Measurements from ENCODE around the gene ABCC1. TPM values are rescaled to one million over a fixed set of nuclear protein-coding genes. Genes with fewer than 3 reads are reported as not detected.
"Not testable (repeated sequence)": the region's sequence is repeated elsewhere in the genome, so short reads cannot be mapped to it uniquely, and the experiment has no call there.

The ABCC1 gene
- polyA plus RNA-seq, 12 donors = 4.6 to 15.8 (median 5.1) TPM; not detected in 1

- DNase-seq = no peak
These were observed 188.7 kb downstream of the ABCC1 start for GRCh38 chr16:16138034-16138635.

- no peak for DNase-seq
These were observed 189.6 kb downstream of the ABCC1 start for GRCh38 chr16:16139061-16139460.

- no peak for DNase-seq
These were observed 190.4 kb downstream of the ABCC1 start for GRCh38 chr16:16139806-16140205.

DNA sequence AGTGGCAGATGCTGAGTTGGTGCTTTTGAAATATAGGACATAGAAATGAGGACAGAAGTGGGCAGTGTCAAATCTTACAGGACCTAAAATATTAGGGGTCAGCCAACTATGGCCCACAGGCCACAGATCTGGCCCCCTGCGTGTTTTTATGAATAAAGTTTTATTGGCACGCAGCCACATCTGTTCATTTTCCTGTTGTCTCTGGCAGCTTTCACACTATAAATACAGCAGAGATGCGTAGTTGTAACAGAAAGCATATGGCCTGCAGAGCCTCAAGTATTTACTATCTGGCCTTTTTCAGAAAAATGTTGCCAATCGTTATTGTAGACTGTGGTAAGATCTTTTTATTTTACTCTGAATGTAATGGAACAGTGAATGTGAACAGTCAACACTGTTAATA is 191.1 kb downstream of the ABCC1 start:
- DNase-seq = no peak

- no peak for DNase-seq
These were observed 191.7 kb downstream of the ABCC1 start for GRCh38 chr16:16141141-16141540.

DNA sequence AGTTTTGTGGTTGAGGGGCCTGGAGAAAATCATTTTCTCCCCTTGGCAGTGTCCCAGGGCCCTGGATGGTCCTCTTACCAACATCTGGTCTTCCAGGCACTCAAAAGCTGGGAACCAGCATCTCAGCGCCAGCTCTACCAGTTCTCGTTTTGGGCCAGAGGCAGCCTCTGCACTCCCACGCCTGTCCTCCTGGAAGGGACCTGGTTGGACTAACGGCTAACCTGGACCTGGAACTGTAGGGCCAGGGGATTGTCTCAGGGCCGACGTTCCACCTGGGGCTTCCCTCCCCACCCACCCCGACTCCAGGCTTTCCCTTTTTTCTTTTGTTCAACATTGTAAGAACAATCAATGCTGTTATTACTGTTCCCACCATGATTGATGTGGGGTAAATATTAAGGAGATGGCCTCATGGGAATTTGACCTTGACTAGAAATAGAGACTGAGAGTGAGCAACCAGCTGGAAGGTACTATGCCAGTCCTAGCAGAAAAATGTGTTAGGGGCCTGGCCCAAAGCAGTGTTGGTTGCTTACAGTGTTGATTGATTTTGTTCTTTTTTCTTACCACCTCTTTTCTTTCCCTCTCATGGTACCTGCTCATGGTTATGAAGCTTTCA is 192.5 kb downstream of the ABCC1 start:
- DNase-seq = no peak

GRCh38 chr16:16143038-16143763 is 193.8 kb downstream of the ABCC1 start:
- no peak for DNase-seq

DNA sequence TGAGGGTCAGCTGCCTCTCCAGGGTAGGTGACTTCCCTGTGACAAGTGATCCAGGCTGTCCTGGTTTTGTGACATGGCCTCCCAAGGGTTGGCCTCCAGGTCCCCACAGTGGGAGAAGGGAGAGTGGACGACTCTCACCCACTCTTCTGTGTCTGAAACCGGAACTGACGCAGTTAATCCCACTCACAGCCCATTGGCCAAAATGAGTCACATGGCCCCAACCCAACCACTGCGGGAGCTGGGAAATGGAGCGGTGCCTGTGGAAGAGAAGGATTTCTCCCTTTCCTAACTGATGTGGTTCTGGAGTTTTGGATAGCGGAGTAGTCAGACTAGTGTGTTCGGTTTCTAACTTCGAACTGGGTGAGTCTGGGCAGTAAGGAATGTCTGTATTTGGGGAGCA is 194.5 kb downstream of the ABCC1 start:
- DNase-seq = no peak

- DNase-seq = no peak
These were observed 195.0 kb downstream of the ABCC1 start for GRCh38 chr16:16144416-16144815.

DNA sequence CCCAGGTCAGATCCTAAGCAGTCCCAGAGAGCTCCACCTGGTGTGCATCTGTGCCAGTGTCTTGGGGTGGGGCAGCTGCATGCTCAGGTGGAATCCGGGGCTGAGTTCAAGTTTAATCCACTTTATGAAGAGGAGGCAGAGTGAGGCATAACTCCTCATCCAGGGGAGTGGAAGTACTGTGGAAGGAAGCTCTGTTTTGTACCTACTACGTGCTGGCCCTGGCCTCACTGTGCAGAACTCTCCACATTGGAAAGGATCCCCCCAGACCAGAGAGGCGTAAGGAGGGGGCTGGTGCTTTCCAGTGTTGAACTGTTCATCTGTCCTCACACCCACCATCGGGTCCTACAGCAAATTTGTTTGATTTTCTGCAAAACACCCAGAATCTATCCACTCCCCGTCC is 195.9 kb downstream of the ABCC1 start:
- DNase-seq = no peak

GRCh38 chr16:16146380-16147315 is 197.2 kb downstream of the ABCC1 start:
- peak; percentile 22 for DNase-seq

DNA sequence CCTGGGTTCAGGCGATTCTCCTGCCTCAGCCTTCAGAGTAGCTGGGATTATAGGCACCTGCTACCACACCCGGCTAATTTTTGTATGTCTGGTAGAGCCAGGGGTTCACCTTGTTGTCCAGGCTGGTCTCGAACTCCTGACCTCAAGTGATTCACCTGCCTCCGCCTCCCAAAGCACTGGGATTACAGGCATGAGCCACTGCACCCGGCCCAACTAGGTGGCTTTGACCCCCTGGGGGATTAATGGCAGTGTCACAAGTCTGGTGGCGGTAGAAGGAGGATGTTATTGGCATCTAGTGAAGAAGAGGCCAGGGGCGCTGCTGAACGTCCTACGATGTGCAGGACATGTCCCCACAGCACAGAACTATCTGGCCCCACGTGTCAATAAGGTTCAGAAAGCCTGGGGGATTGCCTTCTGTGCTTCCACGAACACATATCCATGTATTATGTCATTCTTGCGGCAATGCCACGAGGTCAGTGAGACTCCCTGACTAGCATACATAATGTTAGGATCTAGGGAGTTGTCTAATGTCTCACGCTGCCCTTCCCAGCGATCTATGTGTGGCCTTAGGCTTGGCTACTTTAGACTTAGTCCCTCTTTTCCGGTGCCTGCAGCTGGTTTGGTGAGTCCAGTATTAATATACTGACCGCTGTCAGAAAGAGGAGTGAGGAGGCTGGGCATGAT is 198.0 kb downstream of the ABCC1 start:
- no peak for DNase-seq

GRCh38 chr16:16148000-16148599 is 198.7 kb downstream of the ABCC1 start:
- DNase-seq = not testable (repeated sequence)

GRCh38 chr16:16148755-16149154 is 199.3 kb downstream of the ABCC1 start:
- no peak for DNase-seq

- no peak for DNase-seq
These were observed 200.3 kb downstream of the ABCC1 start for GRCh38 chr16:16149710-16150116.

GRCh38 chr16:16150117-16150877 is 200.9 kb downstream of the ABCC1 start:
- peak; percentile 85 for DNase-seq

GRCh38 chr16:16150878-16151152 is 201.4 kb downstream of the ABCC1 start:
- no peak for DNase-seq

- no peak for DNase-seq
These were observed 201.9 kb downstream of the ABCC1 start for GRCh38 chr16:16151315-16151714.

DNA sequence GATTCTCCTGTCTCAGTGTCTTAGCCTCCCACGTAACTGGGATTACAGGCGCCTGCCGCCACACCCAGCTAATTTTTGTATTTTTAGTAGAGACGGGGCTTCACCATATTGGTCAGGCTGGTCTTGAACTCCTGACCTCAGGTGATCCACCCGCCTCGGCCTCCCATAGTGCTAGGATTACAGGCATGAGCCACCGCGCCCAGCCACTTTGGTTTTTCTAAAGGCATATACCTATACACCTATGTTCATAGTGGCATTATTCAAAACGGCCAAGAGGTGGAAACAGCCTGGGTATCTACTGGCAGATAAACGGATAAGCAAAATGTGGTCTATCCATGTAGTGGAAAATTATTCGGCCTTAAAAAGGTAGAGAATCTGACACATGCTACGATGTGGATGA is 203.6 kb downstream of the ABCC1 start:
- DNase-seq = not testable (repeated sequence)

DNA sequence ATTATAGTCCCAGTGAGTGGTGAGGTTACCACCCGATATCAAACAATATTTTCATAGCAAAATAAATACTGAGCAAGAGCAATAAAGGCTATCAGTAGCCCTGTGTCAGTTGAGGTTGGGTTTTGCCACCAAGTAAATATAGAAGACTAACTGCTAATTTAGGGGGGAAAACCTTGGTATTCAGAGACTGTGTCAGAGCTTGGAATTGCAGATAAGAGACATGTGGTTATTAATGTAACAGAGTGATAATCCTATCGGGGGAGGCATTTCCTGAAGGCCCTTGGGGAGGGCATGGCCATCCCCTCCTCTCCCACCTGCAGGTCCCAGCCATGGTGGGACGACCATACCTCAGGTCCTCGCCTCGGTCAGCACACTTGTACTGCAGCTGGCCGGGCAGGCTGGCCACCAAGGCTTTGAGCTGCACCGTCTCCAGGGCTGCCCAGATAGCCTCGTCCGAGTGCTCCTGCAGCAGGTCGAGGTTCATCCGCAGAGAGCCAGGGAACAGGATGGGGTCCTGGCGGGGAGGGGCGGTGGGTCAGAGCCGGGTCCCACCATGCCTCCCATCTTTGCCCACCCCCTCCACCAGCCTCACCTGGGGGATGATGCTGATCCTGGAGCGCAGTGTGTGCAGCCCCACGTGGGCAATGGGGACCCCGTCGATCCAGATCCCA is 205.0 kb downstream of the ABCC1 start:
- no peak for DNase-seq

All from muscle of arm (tissue), 12 donors.